LoVo (cell line): ENCODE results near the gene APOL3.
"Not testable (repeated sequence)": the region's sequence is repeated elsewhere in the genome, so short reads cannot be mapped to it uniquely, and the experiment has no call there.

Source experiments
- DNase-seq: peaks from one replicate; pipeline ENCODE4 v3.0.0-alpha.2; 2016; ENCODE audit warnings: low spot score

The APOL3 gene

GRCh38 chr22:36134182-36134581 lies 26.4 kb downstream of the APOL3 start:
- DNase-seq, result no peak

DNA sequence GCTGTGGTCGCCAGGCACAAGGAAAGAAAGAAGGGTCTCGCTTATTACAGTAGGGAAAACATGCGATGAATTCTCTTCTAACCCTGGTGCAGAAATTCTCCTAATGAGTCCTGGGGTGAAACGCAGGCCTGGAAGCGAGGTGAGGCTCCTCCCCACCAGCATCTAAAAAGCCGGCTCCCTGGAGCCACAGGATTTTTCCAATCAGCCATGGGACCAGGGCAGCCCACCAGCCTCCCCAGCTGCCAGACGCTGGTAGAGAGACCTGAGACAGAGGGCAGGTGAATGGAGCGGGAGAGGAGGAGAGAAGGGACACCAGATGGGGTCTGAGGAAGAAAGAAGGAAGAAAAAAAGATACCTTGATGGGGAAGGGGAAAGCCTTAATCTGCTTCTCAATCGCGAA lies 28.6 kb downstream of the APOL3 start:
- no peak for DNase-seq

GRCh38 chr22:36129486-36130388 lies 30.8 kb downstream of the APOL3 start:
- no peak for DNase-seq

- DNase-seq, result no peak
Measured at GRCh38 chr22:36129071-36129470, 31.5 kb downstream of the APOL3 start.

DNA sequence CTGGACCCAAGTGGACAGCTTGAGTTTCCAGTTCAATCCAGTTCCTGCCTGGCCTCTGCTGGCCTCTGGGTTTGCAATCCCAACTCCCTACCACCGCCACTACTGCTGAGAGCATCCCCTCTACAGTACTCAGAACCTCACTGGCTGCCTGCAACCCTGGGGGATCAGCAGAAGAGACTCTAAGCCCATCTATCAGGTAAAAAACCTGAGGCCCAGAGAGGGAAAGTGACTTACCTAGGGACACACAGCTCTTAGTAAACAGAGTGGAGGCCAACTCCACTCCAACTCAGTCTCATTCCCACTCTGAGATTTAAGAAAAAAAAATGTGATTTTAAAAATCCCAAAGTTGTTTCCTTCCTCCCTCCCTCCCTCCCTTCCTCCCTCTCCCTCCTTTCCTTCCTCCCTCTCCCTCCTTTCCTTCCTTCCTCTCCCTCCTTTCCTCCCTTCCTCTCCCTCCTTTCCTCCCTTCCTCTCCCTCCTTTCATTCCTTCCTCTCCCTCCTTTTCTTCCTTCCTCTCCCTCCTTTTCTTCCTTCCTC lies 34.5 kb downstream of the APOL3 start:
- no peak for DNase-seq

DNA sequence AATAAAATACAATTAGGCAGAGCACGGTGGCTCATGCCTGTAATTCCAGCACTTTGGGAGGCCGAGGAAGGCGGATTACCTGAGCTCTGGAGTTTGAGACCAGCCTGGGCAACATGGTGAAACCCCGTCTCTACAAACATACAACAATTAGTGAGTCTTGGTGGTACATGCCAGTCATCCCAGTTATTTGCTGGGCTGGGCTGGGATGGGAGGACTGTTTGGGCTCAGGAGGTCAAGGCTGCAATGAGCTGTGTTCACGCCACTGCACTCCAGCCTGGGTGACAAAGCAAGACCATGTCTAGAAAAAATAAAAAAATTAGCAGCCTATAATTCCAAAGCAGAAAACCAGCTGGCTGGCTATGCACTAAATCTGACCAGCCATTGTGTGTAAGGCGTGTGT lies 35.1 kb downstream of the APOL3 start:
- no peak for DNase-seq

DNA sequence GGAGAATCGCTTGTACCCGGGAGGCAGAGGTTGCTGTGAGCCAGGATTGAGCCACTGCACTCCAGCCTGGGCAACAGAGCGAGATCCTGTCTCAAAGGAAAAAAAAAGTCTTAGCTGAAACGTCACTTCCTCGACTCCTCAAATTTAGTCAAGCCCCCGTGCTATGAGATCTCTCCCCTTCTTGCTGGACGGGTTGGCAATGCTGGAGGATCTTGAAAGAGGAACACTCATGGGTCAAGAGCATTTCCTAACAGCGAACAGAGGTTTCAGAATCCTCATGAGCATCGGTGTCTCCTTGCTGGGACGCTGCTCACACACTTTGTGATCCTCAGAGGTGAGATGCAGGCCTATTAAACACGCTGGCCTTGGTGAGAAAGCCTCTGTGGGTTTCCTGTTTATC lies 35.9 kb downstream of the APOL3 start:
- no peak for DNase-seq

DNA sequence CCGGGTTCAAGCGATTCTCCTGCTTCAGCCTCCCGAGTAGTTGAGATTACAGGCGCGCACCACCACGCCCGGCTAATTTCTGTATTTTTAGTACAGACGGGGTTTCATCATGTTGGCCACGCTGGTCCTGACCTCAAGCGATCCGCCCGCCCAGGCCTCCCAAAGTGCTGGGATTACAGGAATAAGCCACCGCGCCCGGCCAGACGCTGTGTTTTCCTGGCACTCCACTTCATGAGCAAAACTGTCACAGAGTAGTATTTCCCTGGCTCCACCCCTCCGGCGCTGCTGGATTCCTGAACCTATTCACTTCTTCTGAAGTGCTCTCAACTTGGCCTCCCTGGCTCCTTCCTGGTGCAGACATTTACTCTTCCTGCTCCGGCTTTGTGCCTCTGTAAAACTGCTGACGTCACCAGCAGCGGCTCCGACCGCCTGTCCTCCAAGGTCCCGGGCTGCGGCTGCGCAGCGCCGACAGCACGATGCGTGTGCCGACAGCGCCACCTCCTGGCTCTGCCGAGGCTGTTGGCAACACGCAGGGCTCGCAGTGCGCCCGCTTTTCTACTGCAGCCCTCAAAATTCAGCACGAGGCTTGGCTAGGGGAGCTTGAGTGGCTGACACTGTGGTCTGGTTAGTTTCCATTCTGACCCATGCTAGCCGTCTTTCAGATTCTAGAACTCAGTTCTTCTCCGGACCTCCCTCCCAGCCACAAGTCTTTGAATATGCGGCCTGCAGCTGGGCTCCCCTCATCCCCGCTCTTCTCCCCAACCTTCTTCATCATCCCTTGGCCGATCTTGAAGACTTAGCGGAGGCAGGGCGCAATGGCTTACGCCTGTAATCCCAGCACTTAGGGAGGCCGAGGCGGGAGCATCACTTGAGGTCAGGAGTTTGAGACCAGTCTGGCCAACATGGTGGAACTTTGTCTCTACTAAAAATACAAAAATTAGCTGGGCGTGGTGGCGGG lies 36.6 kb downstream of the APOL3 start:
- DNase-seq, result peak; percentile 96

GRCh38 chr22:36120621-36121351 lies 39.8 kb downstream of the APOL3 start:
- DNase-seq, result not testable (repeated sequence)

- DNase-seq, result no peak
Measured at GRCh38 chr22:36117053-36117554, 43.5 kb downstream of the APOL3 start.

- DNase-seq, result no peak
Measured at GRCh38 chr22:36116127-36116526, 44.4 kb downstream of the APOL3 start.

DNA sequence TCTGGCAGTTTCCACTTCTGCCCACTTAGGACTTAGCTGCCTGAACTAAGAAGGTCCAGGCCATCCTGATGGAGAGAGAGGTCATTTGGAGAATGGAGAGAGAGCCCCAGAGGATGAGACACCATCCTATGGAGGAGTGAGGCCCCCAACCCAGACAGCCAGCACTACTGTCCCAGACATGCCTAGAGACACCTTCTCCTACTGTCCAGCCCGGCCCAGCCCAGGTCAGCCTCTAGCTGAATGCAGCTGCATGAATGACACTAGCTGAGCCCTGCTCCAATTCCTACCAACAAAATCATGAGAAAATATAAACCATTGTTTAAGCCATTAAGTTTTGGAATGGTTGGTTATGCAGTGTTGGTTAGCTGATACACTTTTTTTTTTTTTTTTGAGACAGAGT lies 47.4 kb downstream of the APOL3 start:
- DNase-seq, result no peak

DNA sequence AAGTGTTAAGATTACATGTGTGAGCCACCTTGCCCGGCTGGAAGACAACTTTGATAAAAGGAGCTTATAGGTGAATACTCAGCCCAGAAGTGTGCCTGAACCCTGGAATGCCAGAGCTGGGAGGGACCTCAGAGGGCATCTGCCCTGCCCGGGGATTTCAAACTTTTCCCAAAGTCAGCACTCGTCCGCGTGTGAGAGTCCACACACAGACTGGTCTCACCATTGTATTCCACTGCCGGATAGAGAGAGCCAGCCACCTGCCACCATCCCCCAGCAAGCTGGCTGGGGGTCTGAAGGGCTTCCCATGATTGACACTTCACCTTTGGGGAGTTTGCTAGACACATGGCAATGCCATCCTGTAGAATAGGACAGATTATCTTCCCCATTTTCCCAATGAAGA lies 49.2 kb downstream of the APOL3 start:
- no peak for DNase-seq

- no peak for DNase-seq
Measured at GRCh38 chr22:36110306-36110881, 50.2 kb downstream of the APOL3 start.

GRCh38 chr22:36107436-36107835 lies 53.1 kb downstream of the APOL3 start:
- no peak for DNase-seq

GRCh38 chr22:36106910-36107309 lies 53.6 kb downstream of the APOL3 start:
- DNase-seq, result no peak

DNA sequence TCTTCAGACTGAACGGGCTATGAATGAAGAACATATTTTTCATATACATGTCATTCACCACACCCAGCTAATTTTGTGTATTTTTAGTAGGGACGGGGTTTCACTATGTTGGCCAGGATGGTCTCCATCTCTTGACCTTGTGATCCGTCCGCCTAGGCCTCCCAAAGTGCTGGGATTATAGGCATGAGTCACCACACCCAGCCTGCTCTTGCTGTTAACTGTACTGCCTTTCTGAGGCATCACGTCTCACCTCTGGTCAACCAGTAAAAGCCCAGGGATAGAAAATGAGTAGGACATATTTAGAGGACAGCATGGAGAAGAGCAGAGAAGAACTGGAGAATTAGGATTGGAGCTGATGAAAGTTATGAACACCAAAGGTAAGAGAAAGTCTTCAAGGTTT lies 55.6 kb downstream of the APOL3 start:
- DNase-seq, result no peak

- no peak for DNase-seq
Measured at GRCh38 chr22:36104435-36104834, 56.1 kb downstream of the APOL3 start.

DNA sequence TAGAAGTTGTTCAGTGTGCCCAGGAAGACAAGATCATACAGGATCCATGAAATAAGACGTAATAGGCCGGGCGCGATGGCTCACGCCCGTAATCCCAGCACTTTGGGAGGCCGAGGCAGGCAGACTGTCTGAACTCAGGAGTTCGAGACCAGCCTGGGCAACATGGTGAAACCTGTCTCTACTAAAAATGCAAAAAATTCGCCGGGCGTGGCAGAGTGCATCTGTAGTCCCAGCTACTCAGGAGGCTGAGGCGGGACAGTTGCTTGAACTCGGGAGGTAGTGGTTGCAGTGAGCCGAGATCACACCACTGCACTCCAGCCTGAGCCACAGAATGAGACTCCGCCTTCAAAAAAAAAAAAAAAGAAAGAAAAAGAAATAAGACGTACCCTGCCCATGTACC lies 56.7 kb downstream of the APOL3 start:
- no peak for DNase-seq

- no peak for DNase-seq
Measured at GRCh38 chr22:36102995-36103394, 57.6 kb downstream of the APOL3 start.

GRCh38 chr22:36101756-36102155 lies 58.8 kb downstream of the APOL3 start:
- no peak for DNase-seq
